Left lobe of liver (tissue), 1 donor: ENCODE results near the gene TOP2A. TPM values are rescaled to one million over a fixed set of nuclear protein-coding genes. Genes with fewer than 3 reads are reported as not detected.

Experiments
- total RNA-seq: library from RNA; stranded (reverse); gene quantifications from one replicate; pipeline ENCODE4 v1.2.1, GENCODE V29; 2021
- donor health status: DM: no; HTN: yes; CAD: no.

The TOP2A gene
- total RNA-seq, 1 donor from 2014 or later: 1.8 TPM

Other genes starting within 250 kb of the TOP2A start
- gene RAPGEFL1, start 240.4 kb downstream of the TOP2A start, total RNA-seq: 19.3 TPM
- 10.3 TPM for gene WIPF2, start 198.6 kb downstream of the TOP2A start, total RNA-seq
- gene CDC6, start 130.0 kb downstream of the TOP2A start, total RNA-seq: 1.5 TPM
- gene RARA, start 108.7 kb downstream of the TOP2A start, total RNA-seq: 21.3 TPM
- 0.68 TPM for gene GJD3, start 53.2 kb downstream of the TOP2A start, total RNA-seq
- gene IGFBP4, start 25.6 kb upstream of the TOP2A start, total RNA-seq: 501 TPM
- 0.13 TPM for gene TNS4, start 83.7 kb upstream of the TOP2A start, total RNA-seq
- gene CCR7, start 147.6 kb upstream of the TOP2A start, total RNA-seq: 0.75 TPM
- gene SMARCE1, start 229.9 kb upstream of the TOP2A start, total RNA-seq: 28.3 TPM
- gene KRT222, start 247.3 kb upstream of the TOP2A start, total RNA-seq: 2.4 TPM